Stimulated activated CD8-positive, alpha-beta memory T cell treated with anti-CD3 and anti-CD28 coated beads, Interleukin-4, amount 100 ng/mL, for 1 hour (primary cell): Measurements from ENCODE around the gene SKI.
A peak's percentile ranks its signal among the peaks of the same experiment; 100 is the strongest.

Experiments
- DNase-seq, 2 donors: peaks; one replicate each; pipeline ENCODE4 v3.0.0-alpha.2; 2020; ENCODE audit warnings: low read depth in 2 of 2, low spot score in 1 of 2

Gene SKI

GRCh38 chr1:2304921-2305681, 77.0 kb downstream of the SKI start:
- DNase-seq = no peak

- no peak for DNase-seq
Observed at GRCh38 chr1:2306151-2306978, 78.2 kb downstream of the SKI start.

GRCh38 chr1:2307064-2307605, 79.0 kb downstream of the SKI start:
- no peak for DNase-seq

GRCh38 chr1:2307972-2308371, 79.9 kb downstream of the SKI start:
- no peak for DNase-seq

GRCh38 chr1:2308844-2309243, 80.7 kb downstream of the SKI start:
- no peak for DNase-seq

- no peak for DNase-seq
Observed at GRCh38 chr1:2310332-2311183, 82.4 kb downstream of the SKI start.

- DNase-seq = no peak
Observed at GRCh38 chr1:2311184-2312032, 83.3 kb downstream of the SKI start.

GRCh38 chr1:2312160-2312514, 84.0 kb downstream of the SKI start:
- no peak for DNase-seq

- DNase-seq = no peak
Observed at GRCh38 chr1:2312515-2313301, 84.6 kb downstream of the SKI start.

- no peak for DNase-seq
Observed at GRCh38 chr1:2313651-2314261, 85.6 kb downstream of the SKI start.

- DNase-seq = no peak
Observed at GRCh38 chr1:2314273-2314802, 86.2 kb downstream of the SKI start.

GRCh38 chr1:2314803-2315673, 86.9 kb downstream of the SKI start:
- DNase-seq = peak; percentile 44 to 47

GRCh38 chr1:2315674-2316450, 87.7 kb downstream of the SKI start:
- DNase-seq = no peak

GRCh38 chr1:2316451-2316961, 88.4 kb downstream of the SKI start:
- no peak for DNase-seq

GRCh38 chr1:2317230-2318065, 89.3 kb downstream of the SKI start:
- no peak for DNase-seq
